ENCODE data around the gene DNAH8. TPM values are rescaled to one million over a fixed set of nuclear protein-coding genes. Genes with fewer than 3 reads are reported as not detected.

Gene DNAH8
- total RNA-seq, 1 experiment from 2014 or later, result not detected

DNA sequence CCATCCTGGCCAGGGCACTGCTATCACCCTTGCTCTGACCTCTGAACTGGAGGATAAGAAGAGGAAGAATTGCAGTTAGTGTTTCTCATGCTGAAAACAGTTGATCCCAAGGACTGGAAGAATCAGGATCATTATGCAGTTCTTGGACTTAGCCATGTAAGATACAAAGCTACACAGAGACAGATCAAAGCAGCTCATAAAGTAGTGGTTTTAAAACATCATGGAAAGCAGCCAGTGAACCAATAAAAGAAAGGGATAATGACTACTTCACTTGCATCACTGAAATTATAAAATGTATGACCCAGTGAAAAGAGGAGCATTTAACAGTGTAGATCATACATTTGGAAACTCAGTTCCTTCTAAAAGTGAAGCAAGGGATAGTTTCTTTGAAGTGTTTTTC, 47.7 kb downstream of the DNAH8 start:
- Histone ChIP-seq H3K9me3 (ENCODE audit: control insufficient read depth in 1 of 2, insufficient read depth in 1 of 2, low read depth in 1 of 2, low read length in 2 of 2) (no peaks in the 10 kb centered on the region), H3K9me2 (ENCODE audit: insufficient read depth) (no peaks in the 10 kb centered on the region), H3K27me3 (ENCODE audit: insufficient read depth, low read length) (no peaks in the 10 kb centered on the region), H3K9ac (ENCODE audit: low read length) (no peak overlapping the region), H4K20me1 (ENCODE audit: insufficient read depth) (no peaks in the 10 kb centered on the region), H2AFZ (ENCODE audit: low read depth, low read length, poor library complexity, severe bottlenecking) (no peak overlapping the region), H3K4me1 (ENCODE audit: control insufficient read depth in 1 of 2, insufficient read depth in 2 of 2, low read length in 2 of 2) (no peaks in the 10 kb centered on the region), H3K4me2 (ENCODE audit: low read length) (no peak overlapping the region), H3K36me3 (ENCODE audit: control insufficient read depth in 1 of 2, insufficient read depth in 2 of 2, low read length in 2 of 2) (no peaks in the 10 kb centered on the region), H3K4me3 (replicated peaks in 1 of 2; ENCODE audit: low read depth in 1 of 2, low read length in 2 of 2) (no peak overlapping the region), H3K79me2 (ENCODE audit: insufficient read depth, low read length) (no peaks in the 10 kb centered on the region), H3K27ac (ENCODE audit: low read depth, low read length) (no peak overlapping the region)
- POLR2A ChIA-PET, result no interaction called here
- no peak for DNase-seq (ENCODE audit: low read depth, low spot score)
- intact Hi-C loops (cut with micrococcal nuclease), result no loop called here
- CTCF ChIA-PET, result no interaction called here
- RAD21 ChIA-PET (ENCODE audit: low non-redundant PET in 1 of 2, low total read pairs in 2 of 2, uncharacterized antibody in 2 of 2, unreplicated experiment in 2 of 2), result no interaction called here
- no TSS peak for BruUV-seq (replicated peaks)
- TF ChIP-seq SRF (IDR thresholded peaks at IDR 0.05; ENCODE audit: low read depth) (no peak), EZH2 (IDR thresholded peaks at IDR 0.05) (no peak), TCF7L2 (IDR thresholded peaks at IDR 0.05; ENCODE audit: borderline replicate concordance, extremely low read depth, insufficient read depth, insufficient read length) (no peak), POLR2AphosphoS5 (IDR thresholded peaks at IDR 0.05; ENCODE audit: low read depth, low read length) (no peak)
- TF ChIP-seq, protein P1, sequence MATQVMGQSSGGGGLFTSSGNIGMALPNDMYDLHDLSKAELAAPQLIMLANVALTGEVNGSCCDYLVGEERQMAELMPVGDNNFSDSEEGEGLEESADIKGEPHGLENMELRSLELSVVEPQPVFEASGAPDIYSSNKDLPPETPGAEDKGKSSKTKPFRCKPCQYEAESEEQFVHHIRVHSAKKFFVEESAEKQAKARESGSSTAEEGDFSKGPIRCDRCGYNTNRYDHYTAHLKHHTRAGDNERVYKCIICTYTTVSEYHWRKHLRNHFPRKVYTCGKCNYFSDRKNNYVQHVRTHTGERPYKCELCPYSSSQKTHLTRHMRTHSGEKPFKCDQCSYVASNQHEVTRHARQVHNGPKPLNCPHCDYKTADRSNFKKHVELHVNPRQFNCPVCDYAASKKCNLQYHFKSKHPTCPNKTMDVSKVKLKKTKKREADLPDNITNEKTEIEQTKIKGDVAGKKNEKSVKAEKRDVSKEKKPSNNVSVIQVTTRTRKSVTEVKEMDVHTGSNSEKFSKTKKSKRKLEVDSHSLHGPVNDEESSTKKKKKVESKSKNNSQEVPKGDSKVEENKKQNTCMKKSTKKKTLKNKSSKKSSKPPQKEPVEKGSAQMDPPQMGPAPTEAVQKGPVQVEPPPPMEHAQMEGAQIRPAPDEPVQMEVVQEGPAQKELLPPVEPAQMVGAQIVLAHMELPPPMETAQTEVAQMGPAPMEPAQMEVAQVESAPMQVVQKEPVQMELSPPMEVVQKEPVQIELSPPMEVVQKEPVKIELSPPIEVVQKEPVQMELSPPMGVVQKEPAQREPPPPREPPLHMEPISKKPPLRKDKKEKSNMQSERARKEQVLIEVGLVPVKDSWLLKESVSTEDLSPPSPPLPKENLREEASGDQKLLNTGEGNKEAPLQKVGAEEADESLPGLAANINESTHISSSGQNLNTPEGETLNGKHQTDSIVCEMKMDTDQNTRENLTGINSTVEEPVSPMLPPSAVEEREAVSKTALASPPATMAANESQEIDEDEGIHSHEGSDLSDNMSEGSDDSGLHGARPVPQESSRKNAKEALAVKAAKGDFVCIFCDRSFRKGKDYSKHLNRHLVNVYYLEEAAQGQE (IDR thresholded peaks at IDR 0.05; ENCODE audit: low read depth), result no peak
- no peak for ATAC-seq

DNA sequence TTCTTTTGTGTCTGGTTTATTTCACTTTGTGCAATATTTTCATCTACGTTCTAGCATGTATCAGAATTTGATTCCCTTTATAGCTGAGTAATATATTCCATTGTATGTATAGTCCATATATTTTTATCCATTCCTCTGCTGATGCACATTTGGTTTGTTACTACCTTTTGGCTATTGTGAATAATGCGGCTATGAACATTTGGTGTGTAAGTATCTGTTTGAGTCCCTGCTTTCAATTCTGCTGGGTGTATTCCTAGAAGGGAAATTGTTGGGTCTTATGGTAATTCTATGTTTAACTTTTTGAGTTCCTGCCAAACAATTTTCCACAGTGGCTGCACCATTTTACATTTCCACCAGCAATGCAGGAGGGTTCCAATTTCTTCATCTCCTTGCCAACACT, 52.4 kb downstream of the DNAH8 start:
- POLR2A ChIA-PET, result no interaction called here
- Histone ChIP-seq H3K79me2 (ENCODE audit: insufficient read depth, low read length) (no peaks in the 10 kb centered on the region), H4K20me1 (ENCODE audit: insufficient read depth) (no peaks in the 10 kb centered on the region), H3K9ac (ENCODE audit: low read length) (no peak overlapping the region), H3K9me2 (ENCODE audit: insufficient read depth) (no peaks in the 10 kb centered on the region), H3K27ac (ENCODE audit: low read depth, low read length) (no peak overlapping the region), H3K4me3 (replicated peaks in 1 of 2; ENCODE audit: low read depth in 1 of 2, low read length in 2 of 2) (no peak overlapping the region), H3K4me2 (ENCODE audit: low read length) (no peak overlapping the region), H3K36me3 (ENCODE audit: control insufficient read depth in 1 of 2, insufficient read depth in 2 of 2, low read length in 2 of 2) (no peaks in the 10 kb centered on the region), H2AFZ (ENCODE audit: low read depth, low read length, poor library complexity, severe bottlenecking) (no peak overlapping the region), H3K4me1 (ENCODE audit: control insufficient read depth in 1 of 2, insufficient read depth in 2 of 2, low read length in 2 of 2) (no peaks in the 10 kb centered on the region), H3K27me3 (ENCODE audit: insufficient read depth, low read length) (no peaks in the 10 kb centered on the region), H3K9me3 (ENCODE audit: control insufficient read depth in 1 of 2, insufficient read depth in 1 of 2, low read depth in 1 of 2, low read length in 2 of 2) (no peaks in the 10 kb centered on the region)
- BruUV-seq (replicated peaks), result no TSS peak
- no peak for ATAC-seq
- DNase-seq (ENCODE audit: low read depth, low spot score), result no peak
- TF ChIP-seq POLR2AphosphoS5 (IDR thresholded peaks at IDR 0.05; ENCODE audit: low read depth, low read length) (no peak), CBX3 (IDR thresholded peaks at IDR 0.05; ENCODE audit: low read depth) (no peak), YY1 (IDR thresholded peaks at IDR 0.05; ENCODE audit: extremely low read depth, insufficient replicate concordance, low read depth, low read length) (no peak), SP1 (IDR thresholded peaks at IDR 0.05; ENCODE audit: low read depth) (no peak), CEBPB (IDR thresholded peaks at IDR 0.05; ENCODE audit: low read depth) (no peak), ZNF274 (IDR thresholded peaks at IDR 0.05; ENCODE audit: low read depth, low read length) (no peak), SRF (IDR thresholded peaks at IDR 0.05; ENCODE audit: low read depth) (no peak)
- CTCF ChIA-PET, result no interaction called here
- intact Hi-C loops (cut with micrococcal nuclease), result no loop called here
- RAD21 ChIA-PET (ENCODE audit: low non-redundant PET in 1 of 2, low total read pairs in 2 of 2, uncharacterized antibody in 2 of 2, unreplicated experiment in 2 of 2), result no interaction called here
